ENCODE measurements around the gene POU2F3. TPM values are rescaled to one million over a fixed set of nuclear protein-coding genes. Genes with fewer than 3 reads are reported as not detected.

The POU2F3 gene
- total and polyA plus RNA-seq, 2 of the 13 experiments (the other 11 are each of a cell fraction or from before 2014, with no cell fraction given), result not detected

DNA sequence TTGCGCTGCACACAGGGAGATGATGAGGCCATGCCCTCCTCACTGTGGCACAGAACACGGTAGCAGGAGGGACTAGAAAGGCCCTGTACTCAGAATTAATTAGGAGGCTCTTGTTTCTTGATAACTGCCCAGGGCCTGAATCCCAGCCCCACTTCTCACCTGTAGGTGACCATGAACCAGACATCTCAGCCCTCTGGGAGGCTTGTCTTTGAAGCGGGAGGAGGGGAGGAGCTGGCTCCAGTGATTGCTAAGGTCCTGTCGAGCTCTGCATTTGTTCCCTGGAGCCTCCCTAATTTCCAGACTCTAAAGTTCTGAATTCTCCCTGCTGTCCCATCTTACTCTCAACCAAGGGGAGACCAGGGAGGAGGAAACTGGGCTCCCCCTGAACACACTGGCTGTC, 48.9 kb upstream of the POU2F3 start:
- H3K27me3 ChIP-seq (ENCODE audit: control insufficient read depth in 1 of 2, insufficient read depth in 2 of 2, low read length in 2 of 2), result no peaks in the 10 kb centered on the region
- H3K79me2 ChIP-seq (ENCODE audit: insufficient read depth, low read length), result no peaks in the 10 kb centered on the region
- H3K9ac ChIP-seq (ENCODE audit: insufficient read depth, low read depth, low read length), result no peak overlapping the region
- FAIRE-seq (no peak), DNase-seq (ENCODE audit: low spot score) (no peak), ATAC-seq (no peak)
- no peak overlapping the region for H3K27ac ChIP-seq (ENCODE audit: extremely low read length, insufficient read depth, low read length)
- peaks cover 100% of the 10 kb centered on the region for H3K4me1 ChIP-seq (ENCODE audit: insufficient read depth, low read length)
- no peaks in the 10 kb centered on the region for H3K9me3 ChIP-seq (ENCODE audit: low read length)
- TF ChIP-seq, protein P1, sequence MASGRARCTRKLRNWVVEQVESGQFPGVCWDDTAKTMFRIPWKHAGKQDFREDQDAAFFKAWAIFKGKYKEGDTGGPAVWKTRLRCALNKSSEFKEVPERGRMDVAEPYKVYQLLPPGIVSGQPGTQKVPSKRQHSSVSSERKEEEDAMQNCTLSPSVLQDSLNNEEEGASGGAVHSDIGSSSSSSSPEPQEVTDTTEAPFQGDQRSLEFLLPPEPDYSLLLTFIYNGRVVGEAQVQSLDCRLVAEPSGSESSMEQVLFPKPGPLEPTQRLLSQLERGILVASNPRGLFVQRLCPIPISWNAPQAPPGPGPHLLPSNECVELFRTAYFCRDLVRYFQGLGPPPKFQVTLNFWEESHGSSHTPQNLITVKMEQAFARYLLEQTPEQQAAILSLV (CRISPR knock-in tag; IDR thresholded peaks at IDR 0.05; ENCODE audit: borderline replicate concordance), result no peak
- TF ChIP-seq NCOA1 (CRISPR knock-in tag; IDR thresholded peaks at IDR 0.05), result 0 out of 2 replicates have a peak, but pooled peaks have one; percentile 25
- TF ChIP-seq ZNF263 (CRISPR knock-in tag; IDR thresholded peaks at IDR 0.05), result peak; percentile 60; the same call in 1 of the 2 replicates
- intact Hi-C loops (cut with micrococcal nuclease; ENCODE audit: unreplicated experiment) (no loop called here), in situ Hi-C loops (cut with HindIII; ENCODE audit: extremely low pct_ligation_motif_present, low pct_unique_long_range_greater_than_20kb) (no loop called here)
- no peak overlapping the region for H3K4me3 ChIP-seq (replicated peaks in 1 of 3; ENCODE audit: insufficient read depth in 1 of 3, low read depth in 2 of 3, low read length in 3 of 3)
- H3K4me2 ChIP-seq (ENCODE audit: low read depth, low read length), result no peak overlapping the region
- ChIA-PET CTCF (ENCODE audit: low intra/inter-chr PET ratio, low total read pairs) (no interaction called here), POLR2A (interaction anchor here (1.6 to 2.0 kb wide), 2 partner anchors 10 to 17 kb away, joined by 4 to 6 read pairs; no protein-coding TSS in a partner anchor)
- H2AFZ ChIP-seq (ENCODE audit: low read length), result no peak overlapping the region
- no peaks in the 10 kb centered on the region for H4K20me1 ChIP-seq (ENCODE audit: insufficient read depth, low read length)
- H3K36me3 ChIP-seq (replicated peaks in 1 of 2; ENCODE audit: control insufficient read depth in 1 of 2, insufficient read depth in 2 of 2, low read length in 2 of 2), result no peaks in the 10 kb centered on the region
- no TSS peak for BruUV-seq (replicated peaks)
- 71% methylated on average over 4 of the region's 4 CpGs for WGBS (ENCODE audit: low lambda C conversion rate)

DNA sequence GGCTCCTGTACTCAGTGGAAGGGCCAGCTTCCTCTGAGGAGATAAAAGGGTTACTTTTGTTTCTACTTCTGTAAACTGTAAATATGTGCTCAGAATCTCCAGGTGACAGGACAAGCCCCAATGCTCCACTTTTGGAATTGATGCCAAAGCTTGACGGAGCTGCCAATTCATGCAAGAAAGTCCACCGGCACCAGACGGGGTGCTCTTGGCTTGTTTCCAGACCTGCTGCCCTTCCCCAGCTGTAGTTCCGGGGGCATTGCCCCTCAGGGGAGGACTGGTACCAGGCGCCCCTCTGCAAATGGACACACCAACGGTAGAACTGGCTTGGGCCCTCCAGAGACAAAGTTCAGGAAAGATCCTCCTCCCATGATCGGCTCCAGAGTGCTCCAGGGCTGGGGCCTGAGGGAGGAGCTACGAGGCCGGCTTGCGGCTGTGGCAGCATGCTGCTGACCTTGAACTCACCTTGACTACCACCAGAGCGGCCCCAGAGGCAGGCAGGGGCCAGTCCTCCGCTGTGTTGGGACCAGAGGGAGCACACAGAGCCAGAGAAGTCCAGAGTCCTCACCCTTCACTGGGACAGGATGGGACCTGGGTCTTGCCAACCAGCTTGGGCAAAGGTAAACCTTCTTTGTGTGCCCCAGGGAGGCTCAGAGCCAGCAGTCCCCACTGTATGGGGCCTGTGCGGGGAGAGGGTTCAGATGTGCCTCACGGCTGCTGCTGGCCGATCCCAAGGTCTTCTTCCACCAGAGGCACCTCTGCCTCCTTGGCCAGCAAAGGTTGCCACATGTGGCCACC, 46.9 kb upstream of the POU2F3 start:
- Histone ChIP-seq H3K4me1 (ENCODE audit: insufficient read depth, low read length) (peaks cover 97% of the 10 kb centered on the region), H2AFZ (ENCODE audit: low read length) (no peak overlapping the region), H4K20me1 (ENCODE audit: insufficient read depth, low read length) (no peaks in the 10 kb centered on the region), H3K79me2 (ENCODE audit: insufficient read depth, low read length) (no peaks in the 10 kb centered on the region), H3K4me2 (ENCODE audit: low read depth, low read length) (peak overlapping the region; percentile 71), H3K9me3 (ENCODE audit: low read length) (no peaks in the 10 kb centered on the region), H3K27ac (ENCODE audit: extremely low read length, insufficient read depth, low read length) (peak overlapping the region; percentile 54), H3K9ac (ENCODE audit: insufficient read depth, low read depth, low read length) (peak overlapping the region; percentile 60), H3K36me3 (replicated peaks in 1 of 2; ENCODE audit: control insufficient read depth in 1 of 2, insufficient read depth in 2 of 2, low read length in 2 of 2) (no peaks in the 10 kb centered on the region), H3K4me3 (replicated peaks in 1 of 3; ENCODE audit: insufficient read depth in 1 of 3, low read depth in 2 of 3, low read length in 3 of 3) (peak overlapping the region; percentile 1 to 58 (median 38); a peak in 3 of 6 replicates), H3K27me3 (ENCODE audit: control insufficient read depth in 1 of 2, insufficient read depth in 2 of 2, low read length in 2 of 2) (no peaks in the 10 kb centered on the region)
- ATAC-seq, result peak; percentile 60
- 8% methylated on average over 6 of the region's 15 CpGs for WGBS (ENCODE audit: low lambda C conversion rate)
- in situ Hi-C loops (cut with HindIII; ENCODE audit: extremely low pct_ligation_motif_present, low pct_unique_long_range_greater_than_20kb) (no loop called here), intact Hi-C loops (cut with micrococcal nuclease; ENCODE audit: unreplicated experiment) (loop anchor here (1.0 kb wide), 1 partner anchor 8 kb away; no protein-coding TSS in a partner anchor)
- no TSS peak for BruUV-seq (replicated peaks)
- ChIA-PET CTCF (ENCODE audit: low intra/inter-chr PET ratio, low total read pairs) (no interaction called here), POLR2A (interaction anchor here (0.8 to 3.5 kb wide), 5 partner anchors 9 to 143 kb away, joined by 3 to 33 read pairs (median 4); partner anchors contain the start of gene ARHGEF12)
- peak; percentile 80 for FAIRE-seq
- peak; percentile 73 for DNase-seq (ENCODE audit: low spot score)
- TF ChIP-seq, protein P2, sequence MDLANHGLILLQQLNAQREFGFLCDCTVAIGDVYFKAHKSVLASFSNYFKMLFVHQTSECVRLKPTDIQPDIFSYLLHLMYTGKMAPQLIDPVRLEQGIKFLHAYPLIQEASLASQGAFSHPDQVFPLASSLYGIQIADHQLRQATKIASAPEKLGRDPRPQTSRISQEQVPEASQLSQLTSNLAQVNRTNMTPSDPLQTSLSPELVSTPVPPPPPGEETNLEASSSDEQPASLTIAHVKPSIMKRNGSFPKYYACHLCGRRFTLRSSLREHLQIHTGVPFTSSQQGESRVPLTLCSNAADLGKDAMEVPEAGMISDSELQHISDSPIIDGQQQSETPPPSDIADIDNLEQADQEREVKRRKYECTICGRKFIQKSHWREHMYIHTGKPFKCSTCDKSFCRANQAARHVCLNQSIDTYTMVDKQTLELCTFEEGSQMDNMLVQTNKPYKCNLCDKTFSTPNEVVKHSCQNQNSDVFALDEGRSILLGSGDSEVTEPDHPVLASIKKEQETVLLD (CRISPR knock-in tag; IDR thresholded peaks at IDR 0.05; ENCODE audit: low read depth), result no peak
- TF ChIP-seq RFXAP (CRISPR knock-in tag; IDR thresholded peaks at IDR 0.05; ENCODE audit: borderline replicate concordance), result peak; percentile 65; the same call in 1 of the 2 replicates
- no peak for TF ChIP-seq EZH2 (conservative IDR thresholded peaks at IDR 0.05; ENCODE audit: low read depth, low read length)
- no peak for TF ChIP-seq ZNF101 (CRISPR knock-in tag; IDR thresholded peaks at IDR 0.05; ENCODE audit: borderline replicate concordance, low read depth)
- no peak for TF ChIP-seq PHF5A (CRISPR knock-in tag; IDR thresholded peaks at IDR 0.05; ENCODE audit: low read depth, unreplicated experiment)
- TF ChIP-seq ZNF562 (CRISPR knock-in tag; IDR thresholded peaks at IDR 0.05; ENCODE audit: borderline replicate concordance), result no peak
- TF ChIP-seq, protein P3, sequence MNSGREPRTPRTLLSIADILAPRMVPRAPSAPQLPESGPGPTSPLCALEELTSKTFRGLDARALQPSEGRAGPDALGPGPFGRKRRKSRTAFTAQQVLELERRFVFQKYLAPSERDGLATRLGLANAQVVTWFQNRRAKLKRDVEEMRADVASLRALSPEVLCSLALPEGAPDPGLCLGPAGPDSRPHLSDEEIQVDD (CRISPR knock-in tag; IDR thresholded peaks at IDR 0.05; ENCODE audit: borderline replicate concordance), result no peak
- TF ChIP-seq, protein P4, sequence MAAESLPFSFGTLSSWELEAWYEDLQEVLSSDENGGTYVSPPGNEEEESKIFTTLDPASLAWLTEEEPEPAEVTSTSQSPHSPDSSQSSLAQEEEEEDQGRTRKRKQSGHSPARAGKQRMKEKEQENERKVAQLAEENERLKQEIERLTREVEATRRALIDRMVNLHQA (CRISPR knock-in tag; IDR thresholded peaks at IDR 0.05), result no peak
- TF ChIP-seq ZBTB21 (CRISPR knock-in tag; IDR thresholded peaks at IDR 0.05), result no peak
